GM12892 (cell line): Measurements from ENCODE around the gene CLEC3A.

Source experiments
- POLR2A ChIP-seq: IDR thresholded peaks from 2 replicates; pipeline ENCODE4 v1.6.1; 2011; ENCODE audit warnings: low read depth, low read length, control low read depth
- POLR2AphosphoS5 ChIP-seq: IDR thresholded peaks from 2 replicates; pipeline ENCODE4 v1.6.1; 2011; ENCODE audit warnings: low read depth, low read length, control low read depth
- TAF1 ChIP-seq: IDR thresholded peaks from 2 replicates; pipeline ENCODE4 v1.6.1; 2011; ENCODE audit warnings: low read depth, mild to moderate bottlenecking, control low read depth, low read length, borderline replicate concordance

GRCh38 chr16:77985111-77985510, 37.2 kb upstream of the CLEC3A start:
- no peak for TF ChIP-seq TAF1
- no peak for TF ChIP-seq POLR2AphosphoS5
- TF ChIP-seq POLR2A = no peak
